GM23338 (cell line): ENCODE measurements around the gene GPR35. TPM values are rescaled to one million over a fixed set of nuclear protein-coding genes. Genes with fewer than 3 reads are reported as not detected.
A peak's percentile ranks its signal among the peaks of the same experiment; 100 is the strongest.

Experiments
- ATAC-seq: fragments of 200-7000 bp; cut with Tn5 transposase; 3 replicates; pipeline ENCODE4 v1.9.1; 2020
- DNase-seq: peaks from one replicate; pipeline ENCODE4 v3.0.0-alpha.2; 2015; ENCODE audit warnings: low spot score
- H2AFZ ChIP-seq: fragments of 200-600 bp; sonication (generic); 2 replicates; pipeline ENCODE4 v1.8.0; 2016; ENCODE audit warnings: antibody characterized with exemption, mild to moderate bottlenecking, moderate library complexity
- H3F3A ChIP-seq: fragments of 200-600 bp; sonication (generic); replicated peaks from 2 replicates; pipeline ENCODE4 v1.8.0; 2017; ENCODE audit warnings: antibody characterized with exemption, mixed run types, low read depth
- H3K27ac ChIP-seq: fragments of 200-600 bp; sonication (generic); 2 replicates; pipeline ENCODE4 v1.6.1; 2016; ENCODE audit warnings: low read depth
- H3K27me3 ChIP-seq: fragments of 200-600 bp; sonication (generic); 2 replicates; pipeline ENCODE4 v1.8.0; 2016; ENCODE audit warnings: mild to moderate bottlenecking, mixed run types, moderate library complexity; ENCODE audit not compliant: insufficient read depth
- H3K36me3 ChIP-seq: fragments of 200-600 bp; sonication (generic); 2 replicates; pipeline ENCODE4 v1.8.0; 2016; ENCODE audit warnings: mild to moderate bottlenecking; ENCODE audit not compliant: insufficient read depth
- H3K4me1 ChIP-seq: fragments of 200-600 bp; sonication (generic); 2 replicates; pipeline ENCODE4 v1.8.0; 2016; ENCODE audit warnings: mild to moderate bottlenecking, moderate library complexity; ENCODE audit not compliant: insufficient read depth
- H3K4me2 ChIP-seq: fragments of 200-600 bp; sonication (generic); 2 replicates; pipeline ENCODE4 v1.7.1; 2017; ENCODE audit warnings: mixed run types
- H3K4me3 ChIP-seq: fragments of 200-600 bp; sonication (generic); 2 replicates; pipeline ENCODE4 v1.6.1; 2016; ENCODE audit warnings: mixed run types
- H3K79me2 ChIP-seq: fragments of 200-600 bp; sonication (generic); replicated peaks from 2 replicates; pipeline ENCODE4 v1.8.0; 2017; ENCODE audit warnings: mild to moderate bottlenecking; ENCODE audit not compliant: insufficient read depth
- H3K9me2 ChIP-seq: fragments of 200-600 bp; sonication (generic); 2 replicates; pipeline ENCODE4 v1.8.0; 2017; ENCODE audit not compliant: insufficient read depth
- H4K20me1 ChIP-seq: fragments of 200-600 bp; sonication (generic); replicated peaks from 2 replicates; pipeline ENCODE4 v1.8.0; 2017; ENCODE audit warnings: mild to moderate bottlenecking; ENCODE audit not compliant: insufficient read depth
- H3K27ac Mint-ChIP-seq: 2 replicates; pipeline ENCODE4 v1.8.0; 2020; ENCODE audit warnings: inconsistent platforms, mild to moderate bottlenecking, moderate library complexity, mixed read lengths
- H3K27me3 Mint-ChIP-seq: 3 replicates; pipeline ENCODE4 v1.8.0; 2022; ENCODE audit warnings: low read depth, mild to moderate bottlenecking, moderate library complexity, mixed read lengths, inconsistent platforms; ENCODE audit not compliant: insufficient read depth, poor library complexity
- H3K36me3 Mint-ChIP-seq: 3 replicates; pipeline ENCODE4 v1.8.0; 2021; ENCODE audit warnings: low read depth, mild to moderate bottlenecking, inconsistent platforms, moderate library complexity, mixed read lengths
- H3K4me1 Mint-ChIP-seq: 3 replicates; pipeline ENCODE4 v1.8.0; 2020; ENCODE audit warnings: mild to moderate bottlenecking, inconsistent platforms, mixed read lengths
- H3K4me3 Mint-ChIP-seq: 3 replicates; pipeline ENCODE4 v1.8.0; 2021; ENCODE audit warnings: moderate library complexity, mild to moderate bottlenecking, inconsistent platforms, mixed read lengths
- H3K9me3 Mint-ChIP-seq: 3 replicates; pipeline ENCODE4 v1.8.0; 2020; ENCODE audit warnings: moderate library complexity, mild to moderate bottlenecking, inconsistent platforms, mixed read lengths
- CTCF ChIP-seq, 2 experiments: fragments of 200-600 bp in 1 of 2; sonication (generic) in 1 of 2; conservative IDR thresholded peaks; 2 replicates each; pipeline versions ENCODE4 v1.5.1 to v1.6.1; 2016 to 2017; ENCODE audit warnings: antibody characterized with exemption in 2 of 2, low read depth in 2 of 2, mild to moderate bottlenecking in 2 of 2, moderate library complexity in 1 of 2
- ETS1 ChIP-seq: IDR thresholded peaks from 2 replicates; pipeline ENCODE4 v1.6.1; 2016; ENCODE audit warnings: antibody characterized with exemption
- EZH2phosphoT487 ChIP-seq: fragments of 200-600 bp; sonication (generic); IDR thresholded peaks from one replicate; pipeline ENCODE4 v1.8.1; 2018; ENCODE audit warnings: antibody characterized with exemption; ENCODE audit not compliant: unreplicated experiment
- JUNB ChIP-seq: IDR thresholded peaks from one replicate; pipeline ENCODE4 v1.6.1; 2016; ENCODE audit warnings: antibody characterized with exemption; ENCODE audit not compliant: unreplicated experiment
- NANOG ChIP-seq: IDR thresholded peaks from 2 replicates; pipeline ENCODE4 v1.6.1; 2016; ENCODE audit warnings: antibody characterized with exemption, borderline replicate concordance
- POLR2AphosphoS5 ChIP-seq: IDR thresholded peaks from 2 replicates; pipeline ENCODE4 v1.6.1; 2016; ENCODE audit warnings: antibody characterized with exemption, low read depth
- REST ChIP-seq: IDR thresholded peaks from one replicate; pipeline ENCODE4 v1.6.1; 2018; ENCODE audit warnings: antibody characterized with exemption; ENCODE audit not compliant: unreplicated experiment
- ZNF331 ChIP-seq: fragments of 250-450 bp; sonication (Bioruptor Pico); IDR thresholded peaks from 2 replicates; pipeline ENCODE4 v1.5.0; 2020; ENCODE audit warnings: low read depth, mild to moderate bottlenecking, moderate library complexity
- polyA plus RNA-seq: library from polyadenylated mRNA; unstranded; fragments of >200 nt; fragmentation: Nextera tagmentation; extraction: Ambion mirVana; gene quantifications from 2 replicates; pipeline ENCODE4 v1.2.1, GENCODE V29; 2016
- total RNA-seq: library from RNA; depleted of rRNA; stranded (reverse); fragments of >200 nt; shearing (Covaris generic); gene quantifications from 2 replicates; pipeline ENCODE4 v1.2.3, GENCODE V29; 2014
- TF ChIP-seq, protein P1 (sequence below): fragments of 250-450 bp; sonication (Bioruptor Pico); IDR thresholded peaks from 2 replicates; pipeline ENCODE4 v1.5.0; 2020; ENCODE audit warnings: mild to moderate bottlenecking, moderate library complexity

The GPR35 gene
- total and polyA plus RNA-seq, 2 experiments from 2014 or later: not detected

- Mint-ChIP-seq H3K4me3 (peak overlapping the region; percentile 96), H3K9me3 (no peaks in the 10 kb centered on the region), H3K27me3 (peaks cover 26% of the 10 kb centered on the region), H3K4me1 (peaks cover 46% of the 10 kb centered on the region), H3K36me3 (peaks cover 6% of the 10 kb centered on the region; the same call in 2 of the 3 replicates), H3K27ac (no peak overlapping the region)
- peaks cover 20% of the 10 kb centered on the region for H3K4me1 ChIP-seq
- H3K4me2 ChIP-seq: peak overlapping the region; percentile 97
- peaks cover 40% of the 10 kb centered on the region for H4K20me1 ChIP-seq
- ATAC-seq (peak; percentile 37), DNase-seq (peak; percentile 65)
- 0 out of 2 replicates have a peak, but pooled peaks cover 2% of the 10 kb centered on the region for H3F3A ChIP-seq
- H3K27me3 ChIP-seq: no peaks in the 10 kb centered on the region
- no peaks in the 10 kb centered on the region for H3K9me2 ChIP-seq
- H3K4me3 ChIP-seq: peak overlapping the region; percentile 94
- no peaks in the 10 kb centered on the region for H3K36me3 ChIP-seq
- peaks cover 75% of the 10 kb centered on the region for H3K79me2 ChIP-seq
- no peak overlapping the region for H3K27ac ChIP-seq
- H2AFZ ChIP-seq: no peak overlapping the region
- TF ChIP-seq CTCF (conservative IDR thresholded peaks at IDR 0.05; ENCODE audit: low read depth in 2 of 2): no peak
- TF ChIP-seq POLR2AphosphoS5: no peak
- TF ChIP-seq EZH2phosphoT487: no peak
- TF ChIP-seq JUNB: no peak
- TF ChIP-seq ETS1: no peak
- no peak for TF ChIP-seq REST
- TF ChIP-seq, protein P1, sequence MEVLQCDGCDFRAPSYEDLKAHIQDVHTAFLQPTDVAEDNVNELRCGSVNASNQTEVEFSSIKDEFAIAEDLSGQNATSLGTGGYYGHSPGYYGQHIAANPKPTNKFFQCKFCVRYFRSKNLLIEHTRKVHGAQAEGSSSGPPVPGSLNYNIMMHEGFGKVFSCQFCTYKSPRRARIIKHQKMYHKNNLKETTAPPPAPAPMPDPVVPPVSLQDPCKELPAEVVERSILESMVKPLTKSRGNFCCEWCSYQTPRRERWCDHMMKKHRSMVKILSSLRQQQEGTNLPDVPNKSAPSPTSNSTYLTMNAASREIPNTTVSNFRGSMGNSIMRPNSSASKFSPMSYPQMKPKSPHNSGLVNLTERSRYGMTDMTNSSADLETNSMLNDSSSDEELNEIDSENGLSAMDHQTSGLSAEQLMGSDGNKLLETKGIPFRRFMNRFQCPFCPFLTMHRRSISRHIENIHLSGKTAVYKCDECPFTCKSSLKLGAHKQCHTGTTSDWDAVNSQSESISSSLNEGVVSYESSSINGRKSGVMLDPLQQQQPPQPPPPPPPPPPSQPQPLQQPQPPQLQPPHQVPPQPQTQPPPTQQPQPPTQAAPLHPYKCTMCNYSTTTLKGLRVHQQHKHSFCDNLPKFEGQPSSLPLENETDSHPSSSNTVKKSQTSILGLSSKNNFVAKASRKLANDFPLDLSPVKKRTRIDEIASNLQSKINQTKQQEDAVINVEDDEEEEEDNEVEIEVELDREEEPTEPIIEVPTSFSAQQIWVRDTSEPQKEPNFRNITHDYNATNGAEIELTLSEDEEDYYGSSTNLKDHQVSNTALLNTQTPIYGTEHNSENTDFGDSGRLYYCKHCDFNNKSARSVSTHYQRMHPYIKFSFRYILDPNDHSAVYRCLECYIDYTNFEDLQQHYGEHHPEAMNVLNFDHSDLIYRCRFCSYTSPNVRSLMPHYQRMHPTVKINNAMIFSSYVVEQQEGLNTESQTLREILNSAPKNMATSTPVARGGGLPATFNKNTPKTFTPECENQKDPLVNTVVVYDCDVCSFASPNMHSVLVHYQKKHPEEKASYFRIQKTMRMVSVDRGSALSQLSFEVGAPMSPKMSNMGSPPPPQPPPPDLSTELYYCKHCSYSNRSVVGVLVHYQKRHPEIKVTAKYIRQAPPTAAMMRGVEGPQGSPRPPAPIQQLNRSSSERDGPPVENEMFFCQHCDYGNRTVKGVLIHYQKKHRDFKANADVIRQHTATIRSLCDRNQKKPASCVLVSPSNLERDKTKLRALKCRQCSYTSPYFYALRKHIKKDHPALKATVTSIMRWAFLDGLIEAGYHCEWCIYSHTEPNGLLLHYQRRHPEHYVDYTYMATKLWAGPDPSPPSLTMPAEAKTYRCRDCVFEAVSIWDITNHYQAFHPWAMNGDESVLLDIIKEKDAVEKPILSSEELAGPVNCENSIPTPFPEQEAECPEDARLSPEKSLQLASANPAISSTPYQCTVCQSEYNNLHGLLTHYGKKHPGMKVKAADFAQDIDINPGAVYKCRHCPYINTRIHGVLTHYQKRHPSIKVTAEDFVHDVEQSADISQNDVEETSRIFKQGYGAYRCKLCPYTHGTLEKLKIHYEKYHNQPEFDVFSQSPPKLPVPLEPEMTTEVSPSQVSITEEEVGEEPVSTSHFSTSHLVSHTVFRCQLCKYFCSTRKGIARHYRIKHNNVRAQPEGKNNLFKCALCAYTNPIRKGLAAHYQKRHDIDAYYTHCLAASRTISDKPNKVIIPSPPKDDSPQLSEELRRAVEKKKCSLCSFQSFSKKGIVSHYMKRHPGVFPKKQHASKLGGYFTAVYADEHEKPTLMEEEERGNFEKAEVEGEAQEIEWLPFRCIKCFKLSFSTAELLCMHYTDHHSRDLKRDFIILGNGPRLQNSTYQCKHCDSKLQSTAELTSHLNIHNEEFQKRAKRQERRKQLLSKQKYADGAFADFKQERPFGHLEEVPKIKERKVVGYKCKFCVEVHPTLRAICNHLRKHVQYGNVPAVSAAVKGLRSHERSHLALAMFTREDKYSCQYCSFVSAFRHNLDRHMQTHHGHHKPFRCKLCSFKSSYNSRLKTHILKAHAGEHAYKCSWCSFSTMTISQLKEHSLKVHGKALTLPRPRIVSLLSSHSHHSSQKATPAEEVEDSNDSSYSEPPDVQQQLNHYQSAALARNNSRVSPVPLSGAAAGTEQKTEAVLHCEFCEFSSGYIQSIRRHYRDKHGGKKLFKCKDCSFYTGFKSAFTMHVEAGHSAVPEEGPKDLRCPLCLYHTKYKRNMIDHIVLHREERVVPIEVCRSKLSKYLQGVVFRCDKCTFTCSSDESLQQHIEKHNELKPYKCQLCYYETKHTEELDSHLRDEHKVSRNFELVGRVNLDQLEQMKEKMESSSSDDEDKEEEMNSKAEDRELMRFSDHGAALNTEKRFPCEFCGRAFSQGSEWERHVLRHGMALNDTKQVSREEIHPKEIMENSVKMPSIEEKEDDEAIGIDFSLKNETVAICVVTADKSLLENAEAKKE (CRISPR knock-in tag): no peak
- no peak for TF ChIP-seq NANOG
- no peak for TF ChIP-seq ZNF331
Measured at GRCh38 chr2:240584486-240585031, 40.7 kb upstream of the GPR35 start.
